HG03378 (cell line): ENCODE results near the gene KCNIP3.

Experiments used
- ATAC-seq: cut with Tn5 transposase; IDR thresholded peaks from one replicate; pipeline ENCODE4 v1.9.1; 2021; ENCODE audit warnings: mild to moderate bottlenecking, moderate library complexity; ENCODE audit not compliant: unreplicated experiment

KCNIP3 gene

GRCh38 chr2:95294579-95295250 is 2.4 kb upstream of the KCNIP3 start:
- no peak for ATAC-seq

GRCh38 chr2:95295376-95295775 is 1.8 kb upstream of the KCNIP3 start:
- ATAC-seq: no peak

- ATAC-seq: no peak
Measured at GRCh38 chr2:95296011-95296410, 1.1 kb upstream of the KCNIP3 start.

- no peak for ATAC-seq
Measured at GRCh38 chr2:95297639-95298395, 670 bp downstream of the KCNIP3 start.

GRCh38 chr2:95298486-95299111 is 1.5 kb downstream of the KCNIP3 start:
- ATAC-seq: no peak

GRCh38 chr2:95299961-95300360 is 2.8 kb downstream of the KCNIP3 start:
- ATAC-seq: no peak

GRCh38 chr2:95300450-95300849 is 3.3 kb downstream of the KCNIP3 start:
- no peak for ATAC-seq

GRCh38 chr2:95301186-95301585 is 4.0 kb downstream of the KCNIP3 start:
- no peak for ATAC-seq

- ATAC-seq: no peak
Measured at GRCh38 chr2:95301876-95302641, 4.9 kb downstream of the KCNIP3 start.

GRCh38 chr2:95303191-95303919 is 6.2 kb downstream of the KCNIP3 start:
- no peak for ATAC-seq

GRCh38 chr2:95305380-95306061 is 8.4 kb downstream of the KCNIP3 start:
- ATAC-seq: no peak

GRCh38 chr2:95306336-95306895 is 9.3 kb downstream of the KCNIP3 start:
- ATAC-seq: no peak

GRCh38 chr2:95307036-95307435 is 9.9 kb downstream of the KCNIP3 start:
- ATAC-seq: no peak

- no peak for ATAC-seq
Measured at GRCh38 chr2:95307878-95308277, 10.7 kb downstream of the KCNIP3 start.

GRCh38 chr2:95308426-95308990 is 11.4 kb downstream of the KCNIP3 start:
- no peak for ATAC-seq

- no peak for ATAC-seq
Measured at GRCh38 chr2:95309599-95309998, 12.5 kb downstream of the KCNIP3 start.

GRCh38 chr2:95310216-95310615 is 13.1 kb downstream of the KCNIP3 start:
- no peak for ATAC-seq

- ATAC-seq: no peak
Measured at GRCh38 chr2:95310651-95311050, 13.5 kb downstream of the KCNIP3 start.

- ATAC-seq: no peak
Measured at GRCh38 chr2:95311815-95312542, 14.8 kb downstream of the KCNIP3 start.
